Measurements from ENCODE around the gene TANC1. TPM values are rescaled to one million over a fixed set of nuclear protein-coding genes. Genes with fewer than 3 reads are reported as not detected.

Gene TANC1
- total and polyA plus RNA-seq, 2 experiments from 2014 or later = 8.2 to 12.1 TPM

DNA sequence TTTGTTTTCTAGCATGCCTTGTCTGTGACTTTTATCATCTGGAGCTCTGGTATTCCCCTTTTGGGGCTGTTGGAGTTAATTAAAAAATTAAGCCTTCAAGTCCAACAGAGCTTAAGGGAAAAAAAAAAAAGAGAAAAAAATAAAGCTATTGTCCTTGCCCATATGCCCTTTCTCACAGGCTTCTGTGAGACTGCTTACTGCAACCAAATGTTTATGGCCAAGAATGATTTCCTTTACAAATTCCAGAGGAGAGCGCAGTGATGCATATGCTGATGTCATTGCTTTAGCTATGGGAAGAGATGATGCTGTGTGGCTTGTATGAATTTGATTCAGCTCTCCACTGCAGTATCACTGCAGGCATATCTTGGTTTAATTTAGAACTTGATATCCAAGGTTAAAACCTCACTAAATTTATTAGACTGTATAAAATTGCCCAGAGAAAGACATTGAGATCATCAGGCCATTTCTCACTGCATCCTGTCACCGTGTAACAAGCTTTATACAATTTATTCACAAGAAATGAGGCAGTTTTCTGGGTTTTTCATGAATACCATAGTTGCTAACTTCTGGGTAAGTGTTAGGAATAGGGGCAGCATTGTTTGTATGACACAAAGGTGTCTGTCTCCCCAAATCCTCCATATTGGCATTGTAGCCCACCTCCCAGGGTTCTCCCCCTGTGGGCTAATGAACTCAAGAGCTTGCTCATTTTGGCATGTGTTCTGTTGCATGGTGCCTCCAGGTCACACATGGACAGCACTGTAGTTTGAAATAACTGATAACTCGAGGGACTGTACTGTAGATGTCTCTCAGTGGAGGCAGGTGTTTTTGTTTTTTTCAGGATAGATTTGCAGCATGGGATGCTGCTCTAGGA, 85.0 kb downstream of the TANC1 start:
- H3F3A ChIP-seq (ENCODE audit: insufficient read depth) = no peaks in the 10 kb centered on the region
- peak; percentile 40 for DNase-seq
- no peaks in the 10 kb centered on the region for H3K27me3 ChIP-seq (replicated peaks; ENCODE audit: insufficient read depth)
- no peak overlapping the region for H3K4me2 ChIP-seq (ENCODE audit: unreplicated experiment)
- TF ChIP-seq EZH2phosphoT487 (IDR thresholded peaks at IDR 0.05; ENCODE audit: insufficient read depth, low read depth) (no peak), EZH2 (IDR thresholded peaks at IDR 0.05; ENCODE audit: insufficient read depth, poor library complexity, severe bottlenecking) (no peak)
- no peaks in the 10 kb centered on the region for H4K20me1 ChIP-seq (ENCODE audit: insufficient read depth)
- H3K9me2 ChIP-seq (ENCODE audit: insufficient read depth) = no peaks in the 10 kb centered on the region
- H2AFZ ChIP-seq = no peak overlapping the region
- H3K27ac ChIP-seq = no peak overlapping the region
- no peaks in the 10 kb centered on the region for H3K36me3 ChIP-seq (ENCODE audit: low read depth)
- peaks cover 61% of the 10 kb centered on the region for H3K79me2 ChIP-seq (ENCODE audit: insufficient read depth)
- H3K4me3 ChIP-seq = no peak overlapping the region
- no peaks in the 10 kb centered on the region for H3K9me3 ChIP-seq (ENCODE audit: low read depth)
- no peaks in the 10 kb centered on the region for H3K4me1 ChIP-seq (ENCODE audit: insufficient read depth)
- 80 to 82% methylated on average over 3 of the region's 3 CpGs for WGBS, 2 experiments (ENCODE audit: low coverage in 1 of 2, low lambda C conversion rate in 2 of 2, missing lambda C conversion rate in 2 of 2)
- no peak overlapping the region for H3K9ac ChIP-seq
- in situ Hi-C loops (cut with MboI) = no loop called here

DNA sequence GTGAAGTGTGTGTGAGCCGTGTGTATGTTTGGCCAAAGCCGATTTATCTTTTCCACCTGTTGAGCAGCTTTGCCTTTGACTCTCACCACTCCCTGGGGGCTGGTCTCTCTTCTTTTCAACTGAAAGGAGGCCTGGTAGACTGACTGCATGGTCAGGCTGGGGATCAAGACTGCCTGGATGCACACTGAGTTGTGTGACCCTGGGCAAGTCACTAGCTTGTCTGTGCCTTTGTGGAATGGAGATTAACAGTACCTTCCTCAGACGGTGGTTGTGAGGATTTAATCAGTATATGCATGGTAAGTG, 85.5 kb downstream of the TANC1 start:
- Histone ChIP-seq H3K4me1 (ENCODE audit: insufficient read depth) (no peaks in the 10 kb centered on the region), H2AFZ (no peak overlapping the region), H3K9ac (no peak overlapping the region), H3K4me3 (no peak overlapping the region), H3K4me2 (ENCODE audit: unreplicated experiment) (no peak overlapping the region), H3K9me2 (ENCODE audit: insufficient read depth) (no peaks in the 10 kb centered on the region), H3K79me2 (ENCODE audit: insufficient read depth) (peaks cover 55% of the 10 kb centered on the region), H3F3A (ENCODE audit: insufficient read depth) (no peaks in the 10 kb centered on the region), H3K36me3 (ENCODE audit: low read depth) (no peaks in the 10 kb centered on the region), H4K20me1 (ENCODE audit: insufficient read depth) (no peaks in the 10 kb centered on the region), H3K9me3 (ENCODE audit: low read depth) (no peaks in the 10 kb centered on the region), H3K27me3 (replicated peaks; ENCODE audit: insufficient read depth) (no peaks in the 10 kb centered on the region), H3K27ac (no peak overlapping the region)
- WGBS, 2 experiments (ENCODE audit: low coverage in 1 of 2, low lambda C conversion rate in 2 of 2, missing lambda C conversion rate in 2 of 2) = 91 to 97% methylated on average over 3 of the region's 3 CpGs
- in situ Hi-C loops (cut with MboI) = no loop called here
- TF ChIP-seq EZH2phosphoT487 (IDR thresholded peaks at IDR 0.05; ENCODE audit: insufficient read depth, low read depth) (no peak), EZH2 (IDR thresholded peaks at IDR 0.05; ENCODE audit: insufficient read depth, poor library complexity, severe bottlenecking) (no peak)
- no peak for DNase-seq

DNA sequence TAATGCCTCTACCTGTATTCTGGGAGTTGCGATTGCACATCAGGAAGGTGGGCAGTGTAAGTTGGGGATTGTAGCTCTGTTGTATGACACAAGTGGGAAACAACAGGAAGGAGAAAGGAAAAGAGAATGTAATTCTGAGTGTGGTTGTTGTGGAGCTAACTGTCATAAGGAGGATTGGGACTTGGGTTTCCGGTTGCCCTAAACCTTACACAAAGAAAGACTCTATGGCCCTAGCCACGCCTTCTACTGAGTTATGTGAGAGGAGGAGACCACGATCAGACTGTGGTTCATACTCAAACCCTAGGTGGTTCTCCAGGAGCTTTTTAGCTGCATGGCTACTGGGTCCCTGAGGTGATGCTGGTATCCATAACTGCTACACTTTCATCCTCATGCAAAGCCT, 86.5 kb downstream of the TANC1 start:
- in situ Hi-C loops (cut with MboI) = no loop called here
- H3K4me3 ChIP-seq = no peak overlapping the region
- H3F3A ChIP-seq (ENCODE audit: insufficient read depth) = no peaks in the 10 kb centered on the region
- H2AFZ ChIP-seq = no peak overlapping the region
- no peaks in the 10 kb centered on the region for H3K4me1 ChIP-seq (ENCODE audit: insufficient read depth)
- H3K27ac ChIP-seq = no peak overlapping the region
- 97 to 100% methylated on average over 4 of the region's 4 CpGs for WGBS, 2 experiments (ENCODE audit: low coverage in 1 of 2, low lambda C conversion rate in 2 of 2, missing lambda C conversion rate in 2 of 2)
- H3K9ac ChIP-seq = no peak overlapping the region
- no peaks in the 10 kb centered on the region for H3K9me2 ChIP-seq (ENCODE audit: insufficient read depth)
- no peaks in the 10 kb centered on the region for H3K9me3 ChIP-seq (ENCODE audit: low read depth)
- no peak for DNase-seq
- H3K79me2 ChIP-seq (ENCODE audit: insufficient read depth) = peaks cover 56% of the 10 kb centered on the region
- no peak overlapping the region for H3K4me2 ChIP-seq (ENCODE audit: unreplicated experiment)
- H3K27me3 ChIP-seq (replicated peaks; ENCODE audit: insufficient read depth) = no peaks in the 10 kb centered on the region
- no peaks in the 10 kb centered on the region for H4K20me1 ChIP-seq (ENCODE audit: insufficient read depth)
- no peak for TF ChIP-seq EZH2 (IDR thresholded peaks at IDR 0.05; ENCODE audit: insufficient read depth, poor library complexity, severe bottlenecking)
- no peak for TF ChIP-seq EZH2phosphoT487 (IDR thresholded peaks at IDR 0.05; ENCODE audit: insufficient read depth, low read depth)
- H3K36me3 ChIP-seq (ENCODE audit: low read depth) = no peaks in the 10 kb centered on the region

DNA sequence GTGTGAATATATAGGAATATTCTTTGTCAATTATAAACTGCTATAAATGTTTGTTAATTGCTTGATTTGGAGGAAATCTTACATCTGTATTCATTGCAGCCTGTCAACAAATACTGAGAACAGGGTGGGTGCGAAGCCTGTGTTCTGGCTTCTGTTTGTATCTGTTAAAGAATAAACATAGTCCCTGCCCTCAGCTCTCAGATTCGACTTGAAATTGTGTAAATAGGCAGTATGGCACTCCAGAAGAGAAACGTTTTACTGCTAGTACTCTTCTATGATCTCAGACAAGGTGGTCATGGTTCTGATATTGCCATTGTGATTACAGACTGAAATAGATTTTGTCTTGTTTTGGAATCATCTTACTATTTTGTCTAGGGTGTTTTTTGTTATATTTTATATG, 92.1 kb downstream of the TANC1 start:
- Histone ChIP-seq H3K4me1 (ENCODE audit: insufficient read depth) (peaks cover 10% of the 10 kb centered on the region), H3K4me3 (no peak overlapping the region), H3K9me3 (ENCODE audit: low read depth) (no peaks in the 10 kb centered on the region), H3K9ac (no peak overlapping the region), H3K27ac (no peak overlapping the region), H3K4me2 (ENCODE audit: unreplicated experiment) (no peak overlapping the region), H3F3A (ENCODE audit: insufficient read depth) (peaks cover 6% of the 10 kb centered on the region), H2AFZ (no peak overlapping the region), H3K27me3 (replicated peaks; ENCODE audit: insufficient read depth) (no peaks in the 10 kb centered on the region), H4K20me1 (ENCODE audit: insufficient read depth) (no peaks in the 10 kb centered on the region), H3K36me3 (ENCODE audit: low read depth) (no peaks in the 10 kb centered on the region), H3K79me2 (ENCODE audit: insufficient read depth) (peaks cover 36% of the 10 kb centered on the region), H3K9me2 (ENCODE audit: insufficient read depth) (no peaks in the 10 kb centered on the region)
- TF ChIP-seq EZH2phosphoT487 (IDR thresholded peaks at IDR 0.05; ENCODE audit: insufficient read depth, low read depth) (no peak), EZH2 (IDR thresholded peaks at IDR 0.05; ENCODE audit: insufficient read depth, poor library complexity, severe bottlenecking) (no peak)
- in situ Hi-C loops (cut with MboI) = no loop called here
- WGBS, 2 experiments (ENCODE audit: low coverage in 1 of 2, low lambda C conversion rate in 2 of 2, missing lambda C conversion rate in 2 of 2) = 89 to 91% methylated on average over 3 of the region's 3 CpGs
- DNase-seq = no peak

Data from GM23248 (cell line).